ENCODE measurements around the gene SETD1B. TPM values are rescaled to one million over a fixed set of nuclear protein-coding genes. Genes with fewer than 3 reads are reported as not detected.
"Not testable (repeated sequence)": the region's sequence is repeated elsewhere in the genome, so short reads cannot be mapped to it uniquely, and the experiment has no call there.

The SETD1B gene
- total RNA-seq, 1 experiment from 2014 or later: 2.6 TPM

- DNase-seq (ENCODE audit: low read depth): no peak
Observed at GRCh38 chr12:121825041-121825523, 21.3 kb downstream of the SETD1B start.

GRCh38 chr12:121826318-121827150 lies 22.7 kb downstream of the SETD1B start:
- no peak for DNase-seq (ENCODE audit: low read depth)

GRCh38 chr12:121827351-121828099 lies 23.7 kb downstream of the SETD1B start:
- no peak for DNase-seq (ENCODE audit: low read depth)

DNA sequence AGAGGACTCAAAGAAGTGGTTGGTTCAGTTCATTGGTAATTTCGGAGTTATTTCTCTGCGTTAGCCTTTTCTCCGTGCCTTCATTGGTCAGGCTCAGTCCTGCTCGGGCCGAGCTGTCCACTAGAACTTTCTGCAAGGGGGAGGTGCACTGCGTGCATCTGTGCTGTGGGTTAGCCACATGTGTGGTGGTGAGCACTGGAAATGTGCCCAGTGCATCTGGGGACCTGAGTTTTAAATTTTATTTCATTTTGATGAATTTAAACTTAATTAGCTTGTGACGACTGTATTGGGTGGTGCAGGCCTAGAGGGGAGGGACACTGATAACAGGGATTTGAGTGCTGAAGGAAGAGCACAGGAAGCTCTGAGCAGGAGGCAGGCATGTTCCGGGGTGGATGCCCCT lies 24.5 kb downstream of the SETD1B start:
- no peak for DNase-seq (ENCODE audit: low read depth)

- DNase-seq (ENCODE audit: low read depth): no peak
Observed at GRCh38 chr12:121828826-121829225, 25.0 kb downstream of the SETD1B start.

GRCh38 chr12:121829250-121829918 lies 25.6 kb downstream of the SETD1B start:
- no peak for DNase-seq (ENCODE audit: low read depth)

GRCh38 chr12:121830134-121830533 lies 26.3 kb downstream of the SETD1B start:
- DNase-seq (ENCODE audit: low read depth): no peak

DNA sequence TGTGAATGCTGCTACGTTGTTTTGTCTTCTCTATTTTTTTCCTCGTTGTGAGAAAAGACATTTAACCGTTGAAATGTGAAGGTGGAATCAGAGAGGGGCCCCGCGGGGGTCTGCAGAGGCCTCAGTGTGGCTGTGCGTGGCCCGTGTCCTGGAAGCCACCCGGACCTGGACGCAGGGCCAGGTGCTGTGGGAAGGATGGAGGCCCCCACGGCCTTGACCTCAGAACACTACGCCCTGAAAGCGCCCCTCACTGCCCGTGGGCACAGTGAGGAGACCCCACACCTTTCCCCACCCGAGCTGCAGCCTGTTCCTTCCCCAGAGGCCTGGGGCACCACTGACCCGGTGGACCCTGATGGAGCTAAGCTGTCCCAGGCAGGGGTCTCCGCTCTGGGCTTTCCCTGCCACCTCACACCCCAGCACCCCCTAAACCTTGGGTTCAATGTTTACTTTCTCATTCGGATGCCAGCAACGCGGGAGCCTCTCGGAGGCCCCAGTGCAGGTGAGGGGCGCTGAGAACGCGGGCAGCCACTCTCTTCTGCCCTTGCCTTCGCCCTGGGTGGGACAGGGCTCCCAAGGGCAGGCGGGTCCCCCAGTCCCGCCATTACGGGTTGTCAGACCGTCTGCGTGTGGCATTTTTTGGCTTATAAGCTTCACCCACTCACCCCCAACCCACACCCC lies 26.9 kb downstream of the SETD1B start:
- no peak for DNase-seq (ENCODE audit: low read depth)

GRCh38 chr12:121831571-121832245 lies 27.9 kb downstream of the SETD1B start:
- DNase-seq (ENCODE audit: low read depth): no peak

DNA sequence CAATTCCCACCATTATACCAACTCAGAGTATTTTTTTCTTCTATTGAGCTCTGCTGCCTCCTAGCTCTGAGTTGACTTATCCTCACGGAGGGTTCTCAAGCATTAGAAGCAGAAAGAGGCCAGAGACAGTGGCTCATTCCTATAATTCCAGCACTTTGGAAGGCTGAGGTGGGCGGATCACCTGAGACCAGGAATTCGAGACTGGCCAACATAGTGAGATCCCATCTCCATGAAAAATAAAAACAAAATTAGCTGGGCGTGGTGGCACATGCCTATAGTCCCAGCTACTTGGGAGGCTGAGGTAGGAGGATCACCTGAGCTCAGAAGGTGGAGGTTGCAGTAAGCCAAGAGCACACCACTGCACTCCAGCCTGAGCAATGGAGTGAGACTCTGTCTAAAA lies 33.9 kb downstream of the SETD1B start:
- no peak for DNase-seq (ENCODE audit: low read depth)

GRCh38 chr12:121838126-121838525 lies 34.3 kb downstream of the SETD1B start:
- DNase-seq (ENCODE audit: low read depth): no peak

GRCh38 chr12:121839106-121839992 lies 35.5 kb downstream of the SETD1B start:
- peak; percentile 99 for DNase-seq (ENCODE audit: low read depth)

DNA sequence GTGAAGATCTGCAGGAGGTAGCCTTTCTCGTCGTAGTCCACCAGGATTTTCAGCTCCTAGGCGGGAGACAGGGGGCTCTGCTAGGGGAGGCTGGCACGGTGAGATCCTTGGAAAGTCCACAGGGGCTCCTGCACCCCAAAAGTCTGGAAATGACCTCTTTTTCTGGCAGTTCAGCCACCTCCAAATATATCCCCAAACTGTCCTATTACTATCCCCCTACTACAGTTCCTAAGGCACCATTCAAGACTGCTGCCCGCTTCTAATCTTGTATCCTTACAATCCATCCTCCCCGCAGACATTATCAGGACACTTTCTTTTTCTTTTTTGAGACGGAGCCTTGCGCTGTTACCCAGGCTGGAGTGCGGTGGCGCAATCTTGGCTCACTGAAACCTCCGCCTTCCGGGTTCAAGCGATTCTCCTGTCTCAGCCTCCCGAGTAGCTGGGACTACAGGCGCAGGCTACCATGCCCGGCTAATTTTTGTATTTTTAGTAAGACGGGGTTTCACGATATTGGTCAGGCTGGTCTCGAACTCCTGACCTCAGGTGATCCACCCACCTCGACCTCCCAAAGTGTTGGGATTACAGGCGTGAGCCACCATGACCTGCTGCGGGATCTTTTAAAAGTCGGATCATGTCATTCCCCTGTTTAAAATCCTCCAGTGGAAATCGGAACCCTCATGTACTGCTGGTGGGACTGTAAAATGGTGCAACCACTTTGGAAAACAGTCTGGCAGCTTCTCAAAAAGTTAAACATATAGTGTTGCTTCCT lies 36.4 kb downstream of the SETD1B start:
- DNase-seq (ENCODE audit: low read depth): no peak

- no peak for DNase-seq (ENCODE audit: low read depth)
Observed at GRCh38 chr12:121843236-121843982, 39.6 kb downstream of the SETD1B start.

DNA sequence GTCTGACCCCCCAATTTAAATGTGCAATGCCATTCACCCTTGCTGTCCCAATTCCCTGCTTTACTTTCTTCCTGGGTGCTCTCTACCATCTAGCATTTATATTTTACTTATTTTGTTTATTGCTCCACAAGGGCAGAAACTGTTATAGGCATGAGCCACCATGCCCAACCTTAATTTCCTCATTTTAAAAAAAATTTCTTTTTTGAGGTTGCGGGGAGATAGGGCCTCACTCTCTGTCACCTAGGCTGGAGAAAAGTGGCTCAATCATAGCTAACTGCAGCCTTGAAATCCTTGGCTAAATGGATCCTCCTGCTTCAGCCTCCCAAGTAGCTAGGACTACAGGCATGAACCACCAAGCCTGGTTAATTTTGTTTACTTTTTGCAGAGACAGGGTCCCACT lies 41.9 kb downstream of the SETD1B start:
- no peak for DNase-seq (ENCODE audit: low read depth)

- no peak for DNase-seq (ENCODE audit: low read depth)
Observed at GRCh38 chr12:121849211-121849610, 45.4 kb downstream of the SETD1B start.

- no peak for DNase-seq (ENCODE audit: low read depth)
Observed at GRCh38 chr12:121849665-121850064, 45.9 kb downstream of the SETD1B start.

DNA sequence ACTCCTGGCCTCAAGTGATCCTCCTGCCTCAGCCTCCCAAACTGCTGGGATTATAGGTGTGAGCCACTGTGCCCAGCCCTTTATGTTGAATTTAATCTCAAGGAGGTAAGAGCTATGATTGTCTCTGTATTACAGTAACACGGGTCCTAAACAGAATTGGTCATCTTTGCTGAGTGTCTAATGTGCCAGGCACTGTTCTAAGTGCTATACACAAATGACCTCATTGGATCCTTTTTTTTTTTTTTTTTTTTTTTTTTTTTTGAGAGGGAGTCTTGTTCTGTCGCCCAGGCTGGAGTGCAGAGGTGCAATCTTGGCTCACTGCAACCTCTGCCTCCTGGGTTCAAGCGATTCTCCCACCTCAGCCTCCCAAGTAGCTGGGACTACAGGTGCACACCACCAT lies 48.6 kb downstream of the SETD1B start:
- not testable (repeated sequence) for DNase-seq (ENCODE audit: low read depth)
